Measurements from ENCODE around the gene SLC38A5.
"Not testable (repeated sequence)": the region's sequence is repeated elsewhere in the genome, so short reads cannot be mapped to it uniquely, and the experiment has no call there.

SLC38A5 gene

GRCh38 chrX:48467281-48467761, 2.7 kb downstream of the SLC38A5 start:
- DNase-seq, result no peak

GRCh38 chrX:48466696-48467095, 3.4 kb downstream of the SLC38A5 start:
- DNase-seq, result no peak

DNA sequence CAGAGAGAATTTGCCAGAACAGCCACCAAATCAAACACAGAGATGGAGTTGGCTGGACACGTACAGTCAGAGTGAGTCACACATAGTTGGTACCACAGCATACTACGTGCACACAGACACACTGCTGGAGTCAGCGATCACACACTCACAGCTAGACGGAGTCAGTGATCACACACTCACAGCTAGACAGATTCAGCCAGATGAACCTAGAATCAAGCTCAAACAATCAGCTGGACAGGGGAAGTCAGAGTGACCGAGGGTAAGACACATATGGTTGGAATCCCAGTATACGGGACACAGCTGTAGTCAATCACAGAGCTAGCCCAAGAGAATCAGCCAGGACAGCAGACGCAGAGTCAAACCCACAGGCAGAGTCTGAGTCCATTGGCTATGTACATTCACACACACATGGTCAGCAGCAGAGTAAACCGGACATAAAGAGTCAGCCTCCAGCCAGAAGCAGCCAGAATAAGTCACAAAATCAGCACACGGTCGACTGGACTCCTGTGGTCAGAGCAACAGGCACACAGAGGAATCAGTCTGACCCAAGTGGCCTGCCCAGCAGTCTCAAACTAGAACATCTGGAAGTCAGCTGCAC, 4.6 kb downstream of the SLC38A5 start:
- DNase-seq, result no peak

DNA sequence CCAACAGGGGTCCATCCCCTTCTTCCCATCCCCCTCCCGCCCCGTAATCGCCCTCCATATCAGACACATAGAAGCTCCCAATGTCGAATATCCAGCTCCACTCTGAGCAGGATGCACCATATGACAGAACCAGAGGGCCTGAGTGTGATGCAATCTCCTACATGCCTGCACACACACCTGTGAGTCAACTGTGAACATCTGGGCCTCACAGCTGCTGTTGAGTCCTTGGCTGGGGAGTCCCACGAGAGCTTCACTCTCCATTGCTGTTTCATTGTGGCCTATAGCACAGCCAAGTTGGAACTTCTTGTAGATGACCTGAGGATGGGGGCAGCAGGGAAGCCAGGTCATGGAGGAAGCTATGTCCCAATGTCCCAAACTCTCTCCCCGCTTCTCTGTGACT, 8.2 kb downstream of the SLC38A5 start:
- no peak for DNase-seq

DNA sequence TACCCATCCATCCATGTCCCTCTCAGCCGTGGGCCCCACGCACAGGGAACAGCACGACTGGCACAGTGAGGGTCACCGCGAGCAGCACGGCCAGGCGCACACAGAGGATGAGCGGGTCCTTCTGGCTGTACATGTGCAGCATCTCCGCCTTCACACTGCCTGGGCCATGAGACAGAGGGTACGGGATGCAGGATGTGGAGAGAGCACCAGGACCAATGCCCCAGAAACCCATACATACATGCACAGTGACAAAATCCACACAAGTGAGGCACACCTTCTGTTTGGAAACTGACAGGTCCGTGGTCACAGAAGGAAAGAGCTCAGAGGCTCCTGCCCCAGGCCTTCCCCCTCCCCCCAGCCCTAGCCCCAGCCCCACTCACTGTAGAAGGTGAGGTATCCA, 9.5 kb downstream of the SLC38A5 start:
- DNase-seq, result no peak

DNA sequence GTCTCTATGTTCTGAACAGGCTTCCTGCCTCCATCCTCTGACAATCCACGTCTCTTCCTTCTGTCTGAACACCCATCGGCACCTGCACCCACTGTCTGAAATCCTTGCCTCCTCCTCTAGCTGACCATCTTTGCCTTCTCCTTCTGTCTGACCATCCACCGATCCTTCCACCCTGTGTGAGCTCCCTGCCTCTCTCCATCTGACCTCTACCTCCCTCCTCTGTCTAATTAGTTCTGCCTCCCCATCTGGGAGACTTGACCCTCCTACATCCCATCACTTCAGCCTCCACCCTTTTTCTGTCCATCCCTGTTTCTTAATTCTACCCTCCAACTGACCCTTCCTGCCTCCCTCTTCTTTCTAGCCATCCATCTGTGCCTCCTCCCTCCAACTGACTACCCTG, 10.0 kb downstream of the SLC38A5 start:
- DNase-seq, result no peak

- DNase-seq, result no peak
Measured at GRCh38 chrX:48459483-48459882, 10.6 kb downstream of the SLC38A5 start.

DNA sequence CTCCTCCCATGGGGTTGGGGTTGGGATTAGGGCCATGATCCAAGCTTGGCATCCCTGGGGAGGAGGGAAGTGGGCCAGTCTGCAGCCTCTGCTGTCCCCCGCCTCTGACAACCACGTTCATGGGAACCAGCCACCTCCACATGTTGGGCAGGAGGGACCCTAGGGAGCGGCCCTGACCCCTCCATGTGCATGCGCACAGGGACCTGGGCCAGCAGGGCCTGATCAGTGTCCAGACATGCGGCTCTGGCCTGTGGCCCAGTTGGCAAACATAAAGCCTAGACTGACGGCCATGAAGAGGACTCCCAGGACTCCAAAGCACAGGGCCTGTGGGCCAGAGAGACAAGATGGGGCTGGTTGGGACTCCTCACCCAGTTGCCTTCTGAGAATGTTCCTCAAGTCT, 11.3 kb downstream of the SLC38A5 start:
- no peak for DNase-seq

- DNase-seq, result no peak
Measured at GRCh38 chrX:48456628-48457331, 13.3 kb downstream of the SLC38A5 start.

DNA sequence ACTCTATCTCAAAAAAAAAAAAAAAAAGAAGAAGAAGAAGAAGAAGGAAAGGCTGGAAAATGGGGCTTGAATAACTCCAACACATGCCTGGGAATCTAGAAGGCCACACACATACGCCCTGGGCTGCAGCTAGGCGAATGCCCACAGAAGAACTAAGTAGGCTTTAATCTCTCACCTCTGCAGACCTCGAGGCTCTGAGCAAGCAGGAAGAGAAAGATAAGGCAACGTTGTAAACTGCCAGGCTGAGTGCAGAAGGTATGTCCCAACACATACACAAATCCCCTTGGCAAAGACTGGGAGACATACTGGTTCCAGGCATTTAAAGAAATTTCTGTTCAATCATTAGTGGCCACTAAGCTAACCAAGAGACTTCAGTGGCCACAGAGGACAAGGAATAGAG, 18.4 kb downstream of the SLC38A5 start:
- no peak for DNase-seq

- no peak for DNase-seq
Measured at GRCh38 chrX:48450076-48450475, 20.0 kb downstream of the SLC38A5 start.

GRCh38 chrX:48447201-48447600, 22.9 kb downstream of the SLC38A5 start:
- DNase-seq, result not testable (repeated sequence)

GRCh38 chrX:48433713-48434112, 36.3 kb downstream of the SLC38A5 start:
- DNase-seq, result not testable (repeated sequence)

- not testable (repeated sequence) for DNase-seq
Measured at GRCh38 chrX:48430166-48430565, 39.9 kb downstream of the SLC38A5 start.

GRCh38 chrX:48429606-48430005, 40.5 kb downstream of the SLC38A5 start:
- not testable (repeated sequence) for DNase-seq

- not testable (repeated sequence) for DNase-seq
Measured at GRCh38 chrX:48427027-48427716, 42.9 kb downstream of the SLC38A5 start.

- not testable (repeated sequence) for DNase-seq
Measured at GRCh38 chrX:48411860-48412259, 58.2 kb downstream of the SLC38A5 start, which contains the start of gene SSX4B. TSS of gene SSX4B (minus strand) at chrX:48411960. CDS start at chrX:48411372, 588 bp downstream.
